HUES48 (cell line): ENCODE results near the gene LINGO3.
A peak's percentile ranks its signal among the peaks of the same experiment; 100 is the strongest.

ENCODE experiments used
- H3K27ac ChIP-seq: one replicate; pipeline ENCODE4 v1.7.0; 2013; ENCODE audit warnings: low read depth, low read length, inconsistent platforms
- H3K27me3 ChIP-seq: 2 replicates; pipeline ENCODE4 v1.6.1; 2013; ENCODE audit warnings: mild to moderate bottlenecking, low read length; ENCODE audit not compliant: control insufficient read depth, insufficient read depth
- H3K36me3 ChIP-seq: 2 replicates; pipeline ENCODE4 v1.6.1; 2013; ENCODE audit warnings: low read length; ENCODE audit not compliant: control insufficient read depth, insufficient read depth
- H3K4me1 ChIP-seq: 2 replicates; pipeline ENCODE4 v1.6.1; 2013; ENCODE audit warnings: mild to moderate bottlenecking, low read length; ENCODE audit not compliant: control insufficient read depth, insufficient read depth
- H3K4me3 ChIP-seq: 2 replicates; pipeline ENCODE4 v1.5.1; 2013; ENCODE audit warnings: mild to moderate bottlenecking, low read depth, low read length
- H3K9ac ChIP-seq: 2 replicates; pipeline ENCODE4 v1.6.1; 2013; ENCODE audit warnings: mild to moderate bottlenecking, low read depth, low read length, moderate library complexity
- H3K9me3 ChIP-seq: 2 replicates; pipeline ENCODE4 v1.6.1; 2013; ENCODE audit warnings: low read length; ENCODE audit not compliant: control insufficient read depth, insufficient read depth

The LINGO3 gene, protein sequence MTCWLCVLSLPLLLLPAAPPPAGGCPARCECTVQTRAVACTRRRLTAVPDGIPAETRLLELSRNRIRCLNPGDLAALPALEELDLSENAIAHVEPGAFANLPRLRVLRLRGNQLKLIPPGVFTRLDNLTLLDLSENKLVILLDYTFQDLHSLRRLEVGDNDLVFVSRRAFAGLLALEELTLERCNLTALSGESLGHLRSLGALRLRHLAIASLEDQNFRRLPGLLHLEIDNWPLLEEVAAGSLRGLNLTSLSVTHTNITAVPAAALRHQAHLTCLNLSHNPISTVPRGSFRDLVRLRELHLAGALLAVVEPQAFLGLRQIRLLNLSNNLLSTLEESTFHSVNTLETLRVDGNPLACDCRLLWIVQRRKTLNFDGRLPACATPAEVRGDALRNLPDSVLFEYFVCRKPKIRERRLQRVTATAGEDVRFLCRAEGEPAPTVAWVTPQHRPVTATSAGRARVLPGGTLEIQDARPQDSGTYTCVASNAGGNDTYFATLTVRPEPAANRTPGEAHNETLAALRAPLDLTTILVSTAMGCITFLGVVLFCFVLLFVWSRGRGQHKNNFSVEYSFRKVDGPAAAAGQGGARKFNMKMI

GRCh38 chr19:2308114-2308556 is at the start of gene LINGO3:
LINGO3 (minus strand) TSS chr19:2308154; CDS start chr19:2291776, 16,378 bp downstream.
- Histone ChIP-seq H3K9ac (no peak within 1 kb of the TSS), H3K27me3 (peaks cover 24% of the 10 kb centered on the region), H3K36me3 (no peaks in the 10 kb centered on the region), H3K4me1 (no peaks in the 10 kb centered on the region), H3K4me3 (peak within 1 kb of the TSS; percentile 44), H3K9me3 (no peaks in the 10 kb centered on the region), H3K27ac (no peak within 1 kb of the TSS)

GRCh38 chr19:2356036-2356646 is 48.2 kb upstream of the LINGO3 start:
- Histone ChIP-seq H3K4me3 (no peak overlapping the region), H3K9ac (no peak overlapping the region), H3K36me3 (peaks cover 5% of the 10 kb centered on the region; the same call in 1 of the 2 replicates), H3K4me1 (no peaks in the 10 kb centered on the region), H3K27ac (no peak overlapping the region), H3K9me3 (no peaks in the 10 kb centered on the region), H3K27me3 (peaks cover 6% of the 10 kb centered on the region)

GRCh38 chr19:2355168-2356035 is 47.4 kb upstream of the LINGO3 start:
- no peak overlapping the region for H3K4me3 ChIP-seq
- H3K4me1 ChIP-seq = no peaks in the 10 kb centered on the region
- H3K9me3 ChIP-seq = no peaks in the 10 kb centered on the region
- peaks cover 2% of the 10 kb centered on the region for H3K27me3 ChIP-seq
- H3K27ac ChIP-seq = no peak overlapping the region
- H3K9ac ChIP-seq = no peak overlapping the region
- H3K36me3 ChIP-seq = peaks cover 5% of the 10 kb centered on the region; the same call in 1 of the 2 replicates

- no peak overlapping the region for H3K27ac ChIP-seq
- no peaks in the 10 kb centered on the region for H3K4me1 ChIP-seq
- H3K9ac ChIP-seq = no peak overlapping the region
- H3K27me3 ChIP-seq = no peaks in the 10 kb centered on the region
- no peak overlapping the region for H3K4me3 ChIP-seq
- H3K9me3 ChIP-seq = no peaks in the 10 kb centered on the region
- peaks cover 5% of the 10 kb centered on the region; the same call in 1 of the 2 replicates for H3K36me3 ChIP-seq
These were observed 46.7 kb upstream of the LINGO3 start for GRCh38 chr19:2354670-2355069.

GRCh38 chr19:2353887-2354592 is 46.1 kb upstream of the LINGO3 start:
- no peaks in the 10 kb centered on the region for H3K27me3 ChIP-seq
- H3K36me3 ChIP-seq = peaks cover 5% of the 10 kb centered on the region; the same call in 1 of the 2 replicates
- H3K9ac ChIP-seq = no peak overlapping the region
- no peaks in the 10 kb centered on the region for H3K9me3 ChIP-seq
- H3K27ac ChIP-seq = no peak overlapping the region
- H3K4me3 ChIP-seq = no peak overlapping the region
- no peaks in the 10 kb centered on the region for H3K4me1 ChIP-seq

- Histone ChIP-seq H3K27me3 (no peaks in the 10 kb centered on the region), H3K27ac (no peak overlapping the region), H3K4me3 (no peak overlapping the region), H3K4me1 (no peaks in the 10 kb centered on the region), H3K36me3 (peaks cover 5% of the 10 kb centered on the region; the same call in 1 of the 2 replicates), H3K9me3 (no peaks in the 10 kb centered on the region), H3K9ac (no peak overlapping the region)
These were observed 45.4 kb upstream of the LINGO3 start for GRCh38 chr19:2353159-2353886.

GRCh38 chr19:2352121-2352520 is 44.2 kb upstream of the LINGO3 start:
- Histone ChIP-seq H3K9ac (no peak overlapping the region), H3K9me3 (no peaks in the 10 kb centered on the region), H3K4me1 (no peaks in the 10 kb centered on the region), H3K27me3 (no peaks in the 10 kb centered on the region), H3K4me3 (no peak overlapping the region), H3K36me3 (peaks cover 5% of the 10 kb centered on the region; the same call in 1 of the 2 replicates), H3K27ac (no peak overlapping the region)

GRCh38 chr19:2351591-2351990 is 43.6 kb upstream of the LINGO3 start:
- Histone ChIP-seq H3K9ac (no peak overlapping the region), H3K4me3 (no peak overlapping the region)

DNA sequence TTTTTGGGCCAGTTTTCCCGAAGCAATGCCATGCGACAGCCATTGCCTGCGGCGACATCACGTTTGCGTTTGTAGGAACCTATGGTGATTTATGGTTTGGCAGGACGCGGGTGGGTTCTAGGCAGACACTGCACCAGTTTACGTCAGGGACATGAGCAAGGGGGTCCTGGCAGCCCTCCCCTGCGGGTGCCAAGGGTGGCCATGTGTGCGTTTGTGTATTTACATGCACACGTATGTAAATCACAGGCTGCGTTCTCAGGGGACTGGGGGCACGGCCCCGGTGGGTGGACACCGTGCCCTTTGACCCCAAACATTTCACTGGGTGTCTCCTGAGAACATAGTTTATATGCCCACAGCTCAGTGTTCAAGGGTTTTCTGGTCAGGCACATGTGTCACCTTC is 42.7 kb upstream of the LINGO3 start:
- Histone ChIP-seq H3K9ac (no peak overlapping the region), H3K36me3 (peaks cover 8% of the 10 kb centered on the region; the same call in 1 of the 2 replicates), H3K4me1 (no peaks in the 10 kb centered on the region), H3K4me3 (no peak overlapping the region), H3K27me3 (no peaks in the 10 kb centered on the region), H3K9me3 (no peaks in the 10 kb centered on the region), H3K27ac (no peak overlapping the region)

More at GRCh38 chr19:2351591-2351990, 43.6 kb upstream of the LINGO3 start:
- Histone ChIP-seq H3K27me3 (no peaks in the 10 kb centered on the region), H3K27ac (no peak overlapping the region), H3K4me1 (no peaks in the 10 kb centered on the region), H3K9me3 (no peaks in the 10 kb centered on the region), H3K36me3 (peaks cover 8% of the 10 kb centered on the region; the same call in 1 of the 2 replicates)
